ENCODE results near the gene SIGLEC12.
"Not testable (repeated sequence)": the region's sequence is repeated elsewhere in the genome, so short reads cannot be mapped to it uniquely, and the experiment has no call there.

SIGLEC12 gene

GRCh38 chr19:51457351-51458013 lies 44.1 kb downstream of the SIGLEC12 start:
- no peak for DNase-seq (ENCODE audit: low spot score)

DNA sequence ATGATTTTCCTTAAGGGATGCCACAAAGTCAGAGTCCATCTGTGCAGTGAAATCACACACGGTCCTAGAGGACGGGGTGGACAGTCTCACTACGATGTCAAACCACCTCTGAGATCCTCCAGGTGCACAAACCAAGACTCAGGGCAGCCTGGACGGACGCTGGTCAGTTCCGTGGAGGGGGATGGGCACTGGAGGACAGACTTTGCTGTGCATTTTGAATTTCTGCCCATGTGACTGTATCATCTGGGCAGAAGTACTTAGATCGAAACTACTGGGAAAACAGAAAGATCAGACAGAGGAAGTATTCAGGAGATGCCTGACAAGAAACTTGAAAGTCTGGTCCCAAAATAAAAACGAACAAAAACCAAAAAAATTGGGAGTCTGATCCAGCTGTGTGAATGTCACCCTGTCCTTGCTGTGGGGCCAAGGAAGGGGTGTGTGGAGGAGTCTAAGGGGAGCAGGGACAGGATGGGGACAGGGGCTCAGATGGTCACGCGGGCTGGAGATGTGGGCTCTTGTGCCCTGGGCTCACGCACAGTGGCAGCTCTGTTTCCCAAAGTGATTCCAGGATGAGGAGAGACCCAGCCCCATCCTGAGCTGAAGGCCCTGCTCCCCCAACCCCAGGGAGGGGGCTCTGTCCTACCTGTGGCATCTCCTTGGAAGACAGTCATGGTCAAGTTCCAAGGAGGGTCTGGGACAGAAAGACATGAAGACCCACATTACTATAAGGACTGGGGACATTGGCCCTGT lies 44.9 kb downstream of the SIGLEC12 start:
- DNase-seq (ENCODE audit: low spot score): no peak

- DNase-seq (ENCODE audit: low spot score): no peak
These were observed 50.8 kb downstream of the SIGLEC12 start for GRCh38 chr19:51450730-51451307.

DNA sequence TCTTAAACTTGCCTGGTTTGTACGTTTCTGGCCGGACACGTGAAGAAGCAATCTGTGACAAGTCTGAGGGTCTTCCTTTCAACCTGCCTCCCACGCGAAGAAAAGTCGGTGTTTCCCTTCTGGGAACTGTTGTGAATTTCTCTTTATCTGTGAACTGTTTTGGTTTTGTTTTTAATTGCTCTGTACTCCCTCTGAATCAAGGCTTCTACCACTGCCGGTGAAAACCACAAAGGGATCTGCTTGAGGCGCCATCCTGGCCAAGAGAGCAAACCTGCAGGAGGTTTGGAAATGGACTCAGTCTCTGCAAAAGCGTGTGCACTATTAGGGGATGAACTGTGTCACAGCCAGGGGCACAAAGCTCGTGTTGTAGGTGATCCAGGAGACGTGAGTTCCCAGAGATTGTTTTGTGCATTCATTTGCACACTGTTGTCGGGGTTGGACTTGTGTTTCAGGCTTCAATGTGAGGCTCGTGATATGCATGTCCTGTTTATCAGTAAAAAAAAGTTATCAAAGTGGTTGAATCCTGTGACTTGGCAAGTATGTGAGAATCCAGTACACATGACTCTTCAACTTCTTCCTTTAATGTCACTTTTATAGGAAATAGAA lies 53.1 kb downstream of the SIGLEC12 start:
- no peak for DNase-seq (ENCODE audit: low spot score)

- no peak for DNase-seq (ENCODE audit: low spot score)
These were observed 53.6 kb downstream of the SIGLEC12 start for GRCh38 chr19:51448011-51448410.

GRCh38 chr19:51447510-51447909 lies 54.1 kb downstream of the SIGLEC12 start:
- not testable (repeated sequence) for DNase-seq (ENCODE audit: low spot score)

- DNase-seq (ENCODE audit: low spot score): no peak
These were observed 59.9 kb downstream of the SIGLEC12 start for GRCh38 chr19:51441410-51442390.

Measured in left forelimb (tissue), 1 donor.